LHCN-M2 (cell line): Measurements from ENCODE around the gene MED25. TPM values are rescaled to one million over a fixed set of nuclear protein-coding genes. Genes with fewer than 3 reads are reported as not detected.
A peak's percentile ranks its signal among the peaks of the same experiment; 100 is the strongest.

Experiments
- DNase-seq: peaks from one replicate; pipeline ENCODE4 v3.0.0-alpha.2; 2012; ENCODE audit warnings: low read depth
- polyA plus RNA-seq: library from polyadenylated mRNA; unstranded; fragments of >200 nt; gene quantifications from one replicate; pipeline ENCODE4 v1.2.1, GENCODE V29; 2012; ENCODE audit warnings: missing spikeins
- total RNA-seq: library from RNA; depleted of rRNA; stranded (reverse); fragments of >200 nt; gene quantifications from 2 replicates; pipeline ENCODE4 v1.2.3, GENCODE V29; 2014; rRNA removed

MED25 gene
- total RNA-seq, result 19.0 and 23.1 TPM in 2 replicates
- 29.1 TPM for polyA plus RNA-seq

- DNase-seq, result peak; percentile 80
These were observed at the start of gene MED25 for GRCh38 chr19:49817964-49818648. Gene MED25, plus strand, starts transcription at chr19:49818289. Its CDS starts 53 bp downstream, at chr19:49818342.

GRCh38 chr19:49770529-49770928, 47.6 kb upstream of the MED25 start:
- no peak for DNase-seq

- no peak for DNase-seq
These were observed 46.4 kb upstream of the MED25 start for GRCh38 chr19:49771674-49772139.

GRCh38 chr19:49772850-49773432, 45.1 kb upstream of the MED25 start:
- no peak for DNase-seq

DNA sequence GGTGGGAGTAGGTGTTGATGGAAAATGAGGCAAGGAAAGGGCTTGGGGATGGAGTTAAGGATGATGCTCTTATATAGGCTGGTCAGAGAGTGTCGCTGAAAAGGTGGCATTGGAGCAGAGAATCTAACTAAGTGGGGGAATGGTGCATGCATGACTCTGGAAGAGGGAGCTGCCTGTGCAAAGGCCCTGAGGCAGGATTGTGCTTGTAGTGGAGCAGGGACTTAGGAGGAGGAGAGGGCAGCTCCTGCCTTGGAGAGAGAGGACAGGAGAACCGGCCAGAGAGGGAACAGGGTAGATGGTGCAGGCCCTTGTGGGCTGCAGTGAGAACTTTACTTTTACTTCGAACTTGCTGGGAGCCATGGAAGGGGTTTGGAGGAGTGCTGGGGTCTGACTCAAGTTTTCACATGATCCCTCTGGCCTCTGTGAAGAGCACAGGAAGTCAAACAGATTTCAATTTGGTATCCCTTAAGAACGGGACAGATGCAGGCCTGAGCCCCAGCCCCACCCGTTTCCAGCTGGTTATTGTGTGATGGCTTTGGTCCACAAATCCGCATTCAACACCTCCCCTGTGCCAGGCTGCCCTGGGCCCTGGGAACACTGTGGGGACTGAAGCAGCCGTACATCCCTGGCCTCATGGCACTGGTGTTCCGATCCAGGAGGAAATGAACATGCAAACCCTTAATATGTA, 44.3 kb upstream of the MED25 start:
- DNase-seq, result no peak

GRCh38 chr19:49774969-49775368, 43.1 kb upstream of the MED25 start:
- DNase-seq, result no peak

DNA sequence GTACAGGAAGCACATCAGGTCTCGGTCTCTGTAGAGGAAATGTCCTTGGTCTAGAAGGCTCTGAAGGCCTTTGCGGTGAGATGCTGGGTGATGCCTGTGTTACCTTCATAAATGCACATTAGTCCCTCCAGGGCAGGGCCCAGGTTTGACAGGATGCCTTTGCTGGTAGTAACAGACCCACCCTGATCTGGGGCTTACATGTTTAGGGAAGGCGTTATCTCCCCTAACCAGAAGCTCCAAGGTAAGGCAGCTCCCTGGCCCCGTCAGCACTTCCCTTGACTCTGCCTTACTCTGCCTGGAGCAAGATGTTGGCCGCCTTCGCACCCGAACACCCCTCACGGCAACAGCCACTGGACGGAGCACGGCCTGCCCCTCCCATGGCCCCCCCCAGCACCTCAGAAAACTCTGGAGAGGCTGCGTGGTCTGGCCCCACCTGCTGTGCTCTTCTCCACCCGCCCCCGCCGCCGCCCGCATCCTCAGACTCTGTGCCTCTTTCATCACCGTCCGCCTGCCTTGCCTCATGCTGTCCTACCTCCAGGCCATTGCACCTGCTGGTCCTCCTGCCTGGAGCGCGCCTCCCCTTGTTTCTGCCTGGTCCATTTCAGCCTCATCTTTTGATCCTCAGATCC, 42.2 kb upstream of the MED25 start:
- no peak for DNase-seq

DNA sequence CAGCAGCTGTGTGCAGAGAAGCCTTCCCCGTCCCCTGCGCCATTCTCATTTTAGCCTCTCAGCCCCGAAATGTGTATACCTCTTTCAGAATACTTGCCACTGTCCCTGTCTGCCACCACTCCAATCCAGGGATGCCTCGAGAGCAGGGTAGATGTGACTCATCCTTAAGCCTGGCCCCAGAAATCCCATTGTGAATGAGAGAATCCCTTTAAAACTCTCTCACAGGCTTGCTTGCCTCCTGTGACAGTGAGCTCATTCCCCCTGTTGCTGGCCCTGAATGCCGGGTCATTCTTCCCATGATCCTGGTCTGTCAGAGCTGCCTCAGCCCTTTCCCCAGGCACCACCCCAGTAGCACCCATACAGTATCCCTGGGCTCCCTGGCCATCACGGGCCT, 41.7 kb upstream of the MED25 start:
- DNase-seq, result no peak

DNA sequence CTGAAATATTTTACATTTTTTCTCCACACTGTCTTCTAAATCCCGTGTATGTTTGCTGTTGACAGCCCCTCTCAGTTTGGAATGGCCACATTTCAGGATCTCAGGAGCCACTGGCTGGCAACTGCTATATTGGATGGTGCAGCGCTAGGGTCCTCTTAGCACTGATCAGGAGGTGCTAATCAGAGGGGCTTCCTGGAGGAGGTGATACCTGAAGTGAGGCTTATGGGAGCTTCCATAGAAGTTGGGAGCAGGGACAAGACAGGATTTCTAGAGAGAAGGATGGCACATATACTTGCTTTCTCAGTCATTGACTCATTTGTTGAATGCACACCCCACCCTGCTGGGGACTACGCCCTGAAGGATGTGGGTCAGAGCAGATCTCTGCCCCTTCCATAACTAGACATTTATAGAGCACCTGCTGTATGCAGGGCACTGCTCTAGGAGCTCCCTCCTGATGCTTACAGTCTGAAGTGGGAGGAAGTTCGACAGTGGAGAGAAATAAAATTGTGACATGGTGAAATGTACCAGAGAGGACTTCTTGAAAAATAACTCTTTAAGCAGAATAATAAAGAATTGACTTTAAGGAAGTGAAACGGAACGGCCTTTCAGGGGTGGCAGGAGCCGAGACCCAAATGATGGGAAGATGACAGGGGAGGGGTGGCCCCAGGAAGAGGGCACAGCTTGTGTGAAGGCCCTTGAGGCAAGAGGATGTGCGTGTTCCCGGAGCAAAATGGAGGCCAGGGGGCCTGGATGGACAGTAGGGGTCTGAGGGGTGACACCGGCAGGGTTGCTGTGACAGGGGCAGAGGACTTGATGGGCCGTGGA, 38.1 kb upstream of the MED25 start:
- DNase-seq, result no peak

DNA sequence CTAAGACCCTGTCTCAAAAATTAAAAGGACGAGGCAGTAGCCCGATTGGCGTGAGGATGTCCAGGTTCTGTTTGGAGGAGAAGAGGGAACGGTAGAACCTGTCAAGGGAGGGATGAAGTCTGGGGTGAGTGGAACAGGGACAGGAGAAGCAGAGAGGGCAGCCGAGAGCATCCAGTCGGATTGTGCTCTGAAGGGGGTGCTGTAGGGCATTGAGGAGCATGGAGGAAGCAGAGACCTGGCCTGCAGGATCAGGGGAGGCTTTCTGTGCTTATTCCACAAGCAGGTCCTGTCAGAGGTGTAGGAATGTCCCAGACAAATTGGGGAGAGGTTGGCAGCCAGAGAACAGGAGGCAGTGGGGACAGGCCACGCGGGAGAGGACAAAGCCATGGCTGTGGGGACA, 37.2 kb upstream of the MED25 start:
- no peak for DNase-seq

DNA sequence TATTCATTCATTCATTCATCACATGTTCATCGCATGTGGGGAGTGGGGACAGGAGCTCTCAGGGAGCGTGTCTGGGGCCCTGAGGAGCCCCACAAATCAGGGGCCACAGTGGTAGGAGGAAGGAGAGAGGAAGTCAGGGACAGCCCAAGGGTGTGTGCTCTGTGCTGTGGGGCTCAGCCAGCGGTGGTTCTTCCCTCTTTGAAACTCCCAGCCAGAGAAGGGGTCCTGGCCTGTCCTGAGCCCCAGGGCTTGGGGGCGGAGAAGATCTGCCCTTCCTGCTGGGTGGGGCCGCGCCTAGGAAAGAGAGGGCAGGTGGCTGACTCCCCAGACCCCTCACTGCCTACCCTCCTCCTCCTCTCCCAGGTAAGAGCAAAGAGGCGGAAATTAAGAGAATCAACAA, 36.7 kb upstream of the MED25 start:
- no peak for DNase-seq

GRCh38 chr19:49782515-49782914, 35.6 kb upstream of the MED25 start:
- DNase-seq, result no peak

GRCh38 chr19:49786376-49786820, 31.7 kb upstream of the MED25 start:
- peak; percentile 42 for DNase-seq

DNA sequence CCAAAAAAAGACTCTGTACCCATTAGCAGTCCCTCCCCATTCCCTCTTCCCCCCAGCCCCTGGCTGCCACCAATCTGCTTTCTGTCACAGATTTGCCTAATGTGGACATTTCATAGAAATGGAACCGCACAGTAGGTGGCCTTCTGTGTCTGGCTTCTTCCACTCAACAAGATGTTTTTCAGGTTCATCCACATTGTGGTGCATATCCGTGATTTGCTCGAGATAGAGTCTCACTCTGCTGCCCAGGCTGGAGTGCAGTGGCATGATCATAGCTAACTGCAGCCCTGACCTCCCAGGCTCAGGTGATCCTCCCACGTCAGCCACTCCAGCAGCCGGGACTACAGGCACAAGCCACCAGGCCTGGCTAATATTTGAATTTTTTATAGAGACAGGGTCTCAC, 30.3 kb upstream of the MED25 start:
- DNase-seq, result no peak

- DNase-seq, result no peak
These were observed 29.2 kb upstream of the MED25 start for GRCh38 chr19:49788857-49789256.

- no peak for DNase-seq
These were observed 27.2 kb upstream of the MED25 start for GRCh38 chr19:49790866-49791265.

- DNase-seq, result no peak
These were observed 26.2 kb upstream of the MED25 start for GRCh38 chr19:49791776-49792445.

- no peak for DNase-seq
These were observed 25.1 kb upstream of the MED25 start for GRCh38 chr19:49792829-49793560.

DNA sequence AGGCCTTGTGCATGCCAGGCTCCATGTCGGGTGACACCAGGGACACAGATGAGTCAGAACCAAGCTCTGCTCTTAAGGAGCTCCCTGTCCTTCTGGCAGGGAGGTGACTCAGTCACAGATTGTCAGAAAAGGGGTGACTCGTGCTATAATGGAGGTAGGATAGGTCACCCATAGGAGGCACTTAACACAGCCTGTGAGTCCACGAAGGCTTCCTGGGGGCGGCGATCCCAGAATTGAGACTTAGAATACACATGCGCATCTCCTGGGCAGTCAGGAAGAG, 24.6 kb upstream of the MED25 start:
- peak; percentile 33 for DNase-seq

DNA sequence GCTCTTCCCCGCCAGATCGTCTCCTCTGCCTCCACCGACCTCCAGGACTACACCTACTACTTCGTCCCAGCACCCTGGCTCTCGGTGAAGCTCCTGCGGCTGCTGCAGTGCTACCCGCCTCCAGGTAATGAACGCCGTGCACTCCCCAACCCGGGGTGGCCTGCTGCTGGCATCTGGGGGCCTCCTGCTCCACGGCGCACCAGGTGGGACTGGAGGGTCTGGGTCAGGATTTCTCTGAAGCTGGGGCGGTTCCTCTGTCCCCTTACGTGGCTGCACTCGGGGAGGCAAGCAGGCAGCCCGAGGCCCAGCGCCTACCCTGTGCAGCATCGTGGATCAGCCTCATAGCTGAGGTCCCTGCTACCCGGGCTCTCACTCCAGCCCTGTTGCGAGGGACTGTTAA, 22.5 kb upstream of the MED25 start:
- no peak for DNase-seq
